A549 (cell line): ENCODE measurements around the gene ARSD. TPM values are rescaled to one million over a fixed set of nuclear protein-coding genes. Genes with fewer than 3 reads are reported as not detected.
"Not testable (repeated sequence)": the region's sequence is repeated elsewhere in the genome, so short reads cannot be mapped to it uniquely, and the experiment has no call there.

ENCODE experiments used
- ATAC-seq, 2 experiments: fragments of 200-7000 bp in 1 of 2; fragments of >200 bp in 1 of 2; cut with Nextera tagmentation in 1 of 2; cut with Tn5 transposase in 1 of 2; 3 replicates each; pipeline versions ENCODE4 v1.8.0 to v1.9.1; 2018 to 2020; ENCODE audit warnings: mild to moderate bottlenecking in 1 of 2, moderate library complexity in 1 of 2
- CTCF ChIA-PET: fragments of 300-600 bp; sonication (Branson Sonifier 250); formaldehyde crosslinking; extraction: SDS; loops from one replicate; lab custom pipeline; 2021; ENCODE audit warnings: antibody characterized with exemption, inconsistent platforms; lab: Yijun Ruan, JAX
- POLR2A ChIA-PET: fragments of 350-600 bp; formaldehyde crosslinking; extraction: SDS; loops from one replicate; lab custom pipeline; 2021; ENCODE audit warnings: antibody characterized with exemption, inconsistent platforms; lab: Yijun Ruan, JAX
- DNase-seq, 2 experiments: peaks; one replicate each; pipeline versions ENCODE4 v3.0.0 to v3.0.0-alpha.2; 2011 to 2016; ENCODE audit warnings: low read depth in 1 of 2, low spot score in 1 of 2
- FAIRE-seq: peaks from 2 replicates; lab custom pipeline; 2011; peaks lifted over from hg19 to GRCh38; lab: Jason Lieb, UNC
- H3K27ac ChIP-seq, 2 experiments: fragments of >200 bp; sonication (Bioruptor Twin); formaldehyde crosslinking; 3 replicates each; pipeline ENCODE4 v1.5.1; 2016 to 2017
- H3K4me1 ChIP-seq: fragments of >200 bp; sonication (Bioruptor Twin); formaldehyde crosslinking; 3 replicates; pipeline ENCODE4 v1.6.1; 2016
- H3K4me2 ChIP-seq: fragments of >200 bp; sonication (Bioruptor Twin); formaldehyde crosslinking; 3 replicates; pipeline ENCODE4 v1.6.1; 2016
- H3K4me3 ChIP-seq: fragments of >200 bp; sonication (Bioruptor Twin); formaldehyde crosslinking; 3 replicates; pipeline ENCODE4 v1.5.1; 2016
- H3K9me3 ChIP-seq: fragments of >200 bp; sonication (Bioruptor Twin); formaldehyde crosslinking; 3 replicates; pipeline ENCODE4 v1.6.1; 2016
- BHLHE40 ChIP-seq: IDR thresholded peaks from 2 replicates; pipeline ENCODE4 v1.6.1; 2012; ENCODE audit warnings: low read depth, low read length, inconsistent platforms
- CBX2 ChIP-seq: fragments of 200-600 bp; sonication (generic); IDR thresholded peaks from 2 replicates; pipeline ENCODE4 v1.6.1; 2016; ENCODE audit warnings: low read depth, mild to moderate bottlenecking, borderline replicate concordance
- CHD2 ChIP-seq: fragments of 150-350 bp; IDR thresholded peaks from 2 replicates; pipeline ENCODE4 v1.6.1; 2014; ENCODE audit warnings: low read length; ENCODE audit not compliant: partially characterized antibody
- CHD4 ChIP-seq: fragments of 200-600 bp; sonication (generic); IDR thresholded peaks from 2 replicates; pipeline ENCODE4 v1.6.1; 2016; ENCODE audit warnings: antibody characterized with exemption, mild to moderate bottlenecking, borderline replicate concordance
- CTCF ChIP-seq: fragments of >200 bp; sonication (Bioruptor Twin); formaldehyde crosslinking; IDR thresholded peaks from 3 replicates; pipeline ENCODE4 v1.5.1; 2016
- E2F6 ChIP-seq: IDR thresholded peaks from 2 replicates; pipeline ENCODE4 v1.6.1; 2012; ENCODE audit warnings: low read depth, borderline replicate concordance
- EHF ChIP-seq: fragments of 250-450 bp; sonication (Bioruptor Pico); IDR thresholded peaks from 2 replicates; pipeline ENCODE4 v1.5.0; 2020; ENCODE audit warnings: mild to moderate bottlenecking
- EP300 ChIP-seq, 2 experiments: fragments of >200 bp; sonication (Bioruptor Twin); formaldehyde crosslinking; IDR thresholded peaks; 2 replicates in 1 of 2; 3 replicates in 1 of 2; pipeline ENCODE4 v1.6.1; 2016 to 2017
- FOSB ChIP-seq: fragments of 250-450 bp; sonication (Bioruptor Pico); IDR thresholded peaks from 2 replicates; pipeline ENCODE4 v1.5.0; 2020; ENCODE audit warnings: mild to moderate bottlenecking, moderate library complexity
- GATA3 ChIP-seq: IDR thresholded peaks from 2 replicates; pipeline ENCODE4 v1.6.1; 2012; ENCODE audit warnings: borderline replicate concordance
- HDAC2 ChIP-seq: fragments of 200-600 bp; sonication (generic); IDR thresholded peaks from 2 replicates; pipeline ENCODE4 v1.6.1; 2016
- HES2 ChIP-seq: fragments of >200 bp; sonication (Bioruptor Twin); formaldehyde crosslinking; IDR thresholded peaks from 2 replicates; pipeline ENCODE4 v1.6.1; 2016
- HOXB5 ChIP-seq: fragments of 250-450 bp; sonication (Bioruptor Pico); IDR thresholded peaks from 2 replicates; pipeline ENCODE4 v1.5.0; 2020; ENCODE audit warnings: mild to moderate bottlenecking, moderate library complexity
- MAFK ChIP-seq: fragments of 450-650 bp; IDR thresholded peaks from 2 replicates; pipeline ENCODE4 v1.6.1; 2014; ENCODE audit not compliant: partially characterized antibody
- MAZ ChIP-seq: fragments of 150-350 bp; IDR thresholded peaks from 2 replicates; pipeline ENCODE4 v1.6.1; 2014; ENCODE audit warnings: antibody characterized with exemption, low read depth, low read length, borderline replicate concordance
- MYC ChIP-seq: IDR thresholded peaks from 2 replicates; pipeline ENCODE4 v1.6.1; 2012; ENCODE audit warnings: mild to moderate bottlenecking, inconsistent platforms, low read length, improper control_type of control experiment, borderline replicate concordance
- NFE2L2 ChIP-seq: fragments of 150-350 bp; conservative IDR thresholded peaks from 2 replicates; pipeline ENCODE4 v1.6.1; 2014; ENCODE audit warnings: low read length
- RNF2 ChIP-seq: fragments of 200-600 bp; sonication (generic); IDR thresholded peaks from 2 replicates; pipeline ENCODE4 v1.6.1; 2016; ENCODE audit warnings: low read depth, mild to moderate bottlenecking, antibody characterized with exemption, moderate library complexity, borderline replicate concordance
- TFCP2L1 ChIP-seq: fragments of 250-450 bp; sonication (Bioruptor Pico); IDR thresholded peaks from 2 replicates; pipeline ENCODE4 v1.5.0; 2021; ENCODE audit warnings: mild to moderate bottlenecking
- ZC3H11A ChIP-seq: fragments of 450-650 bp; IDR thresholded peaks from 2 replicates; pipeline ENCODE4 v1.6.1; 2014; ENCODE audit warnings: antibody characterized with exemption, mild to moderate bottlenecking
- ZFP36 ChIP-seq: fragments of 450-650 bp; IDR thresholded peaks from 2 replicates; pipeline ENCODE4 v1.6.1; 2014; ENCODE audit warnings: borderline replicate concordance; ENCODE audit not compliant: partially characterized antibody
- ZNF302 ChIP-seq: fragments of 250-450 bp; sonication (Bioruptor Pico); IDR thresholded peaks from 2 replicates; pipeline ENCODE4 v1.9.0; 2021; ENCODE audit warnings: inconsistent platforms, mild to moderate bottlenecking, moderate library complexity
- WGBS: methylation state at CpG from one replicate; pipeline ENCODE4 v1.1.6; 2017; ENCODE audit errors: missing lambda C conversion rate; 5-methylcytosine and 5-hydroxymethylcytosine counted together
- polyA plus RNA-seq, 4 experiments: library from polyadenylated mRNA; depleted of rRNA in 3 of 4; stranded (reverse); fragments of >200 nt; fragmentation: RNase III in 1 of 4; extraction: RNeasy Plus Mini Kit Qiagen cat#74134 plus additional on column Dnase treatment in 1 of 4; gene quantifications; 2 replicates in 3 of 4; 3 replicates in 1 of 4; pipeline ENCODE4 v1.2.3, GENCODE V29; 2011 to 2017
- TF ChIP-seq, protein P1 (sequence below): fragments of 250-450 bp; sonication (Bioruptor Pico); IDR thresholded peaks from 2 replicates; pipeline ENCODE4 v1.5.0; 2020; ENCODE audit warnings: low read depth, mild to moderate bottlenecking, moderate library complexity
- TF ChIP-seq, protein P2 (sequence below): fragments of 450-650 bp; IDR thresholded peaks from 2 replicates; pipeline ENCODE4 v1.6.1; 2014; ENCODE audit warnings: antibody characterized with exemption
- TF ChIP-seq, protein P3 (sequence below): IDR thresholded peaks from 2 replicates; pipeline ENCODE4 v1.6.1; 2012

Gene ARSD
- polyA plus RNA-seq, 2 of the 4 experiments (the other 2 are of a cell fraction) = 9.9 to 17.4 TPM

DNA sequence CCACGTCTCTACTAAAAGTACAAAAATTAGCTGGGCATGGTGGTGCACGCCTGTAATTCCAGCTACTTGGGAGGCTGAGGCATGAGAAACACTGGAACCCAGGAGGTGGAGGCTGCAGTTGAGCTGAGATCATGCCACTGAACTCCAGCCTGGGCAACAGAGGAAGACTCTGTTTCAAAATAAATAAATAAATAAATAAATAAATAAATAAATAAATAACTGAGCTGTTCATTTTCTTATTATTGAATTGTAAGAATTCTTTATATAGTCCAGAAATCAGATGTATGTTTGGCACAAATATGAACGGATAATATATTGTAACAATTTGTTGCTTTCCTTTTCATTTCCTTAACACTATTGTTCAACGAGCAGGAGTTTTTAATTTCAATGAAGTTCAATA, 49.5 kb upstream of the ARSD start:
- DNase-seq, H3K4me2 ChIP-seq, H3K27ac ChIP-seq, POLR2A ChIA-PET, FAIRE-seq, CTCF ChIA-PET, H3K9me3 ChIP-seq, H3K4me1 ChIP-seq, H3K4me3 ChIP-seq, ATAC-seq: not testable (repeated sequence)
- WGBS = 71% methylated on average over 4 of the region's 4 CpGs
- TF ChIP-seq ZC3H11A = peak; percentile 85

DNA sequence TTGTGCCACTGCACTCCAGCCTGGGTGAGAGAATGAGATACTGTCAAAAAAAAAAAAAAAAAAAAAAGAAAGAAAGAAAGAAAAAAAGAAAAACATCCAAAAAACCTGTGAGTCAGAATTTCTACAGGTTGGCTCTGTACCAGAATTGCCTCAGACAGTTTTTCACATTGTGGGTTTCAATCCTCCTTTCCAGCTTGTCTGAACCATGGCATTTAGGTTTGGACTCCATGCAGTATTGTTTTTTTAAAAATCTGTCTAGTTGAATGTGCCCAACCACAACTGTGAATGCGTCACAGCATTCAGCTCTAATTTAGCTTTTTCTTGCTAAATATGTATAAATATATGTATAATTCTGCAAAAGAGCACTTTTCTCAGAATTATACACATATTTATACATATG, 45.8 kb upstream of the ARSD start:
- no peak overlapping the region for H3K4me3 ChIP-seq
- no peak for ATAC-seq
- WGBS = 91% methylated on average over 1 of the region's 1 CpG
- ChIA-PET POLR2A (no interaction called here), CTCF (no interaction called here)
- no peak for FAIRE-seq
- DNase-seq = no peak
- no peak for TF ChIP-seq CTCF
- TF ChIP-seq CHD2 = no peak
- TF ChIP-seq HOXB5 (CRISPR knock-in tag) = no peak
- TF ChIP-seq, protein P1, sequence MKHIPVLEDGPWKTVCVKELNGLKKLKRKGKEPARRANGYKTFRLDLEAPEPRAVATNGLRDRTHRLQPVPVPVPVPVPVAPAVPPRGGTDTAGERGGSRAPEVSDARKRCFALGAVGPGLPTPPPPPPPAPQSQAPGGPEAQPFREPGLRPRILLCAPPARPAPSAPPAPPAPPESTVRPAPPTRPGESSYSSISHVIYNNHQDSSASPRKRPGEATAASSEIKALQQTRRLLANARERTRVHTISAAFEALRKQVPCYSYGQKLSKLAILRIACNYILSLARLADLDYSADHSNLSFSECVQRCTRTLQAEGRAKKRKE (CRISPR knock-in tag) = no peak
- TF ChIP-seq EHF (CRISPR knock-in tag) = no peak
- TF ChIP-seq, protein P2, sequence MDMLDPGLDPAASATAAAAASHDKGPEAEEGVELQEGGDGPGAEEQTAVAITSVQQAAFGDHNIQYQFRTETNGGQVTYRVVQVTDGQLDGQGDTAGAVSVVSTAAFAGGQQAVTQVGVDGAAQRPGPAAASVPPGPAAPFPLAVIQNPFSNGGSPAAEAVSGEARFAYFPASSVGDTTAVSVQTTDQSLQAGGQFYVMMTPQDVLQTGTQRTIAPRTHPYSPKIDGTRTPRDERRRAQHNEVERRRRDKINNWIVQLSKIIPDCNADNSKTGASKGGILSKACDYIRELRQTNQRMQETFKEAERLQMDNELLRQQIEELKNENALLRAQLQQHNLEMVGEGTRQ = no peak
- TF ChIP-seq ZNF302 = no peak
- TF ChIP-seq HDAC2 = no peak
- TF ChIP-seq E2F6 = no peak
- TF ChIP-seq ZFP36 = no peak
- TF ChIP-seq, protein P3, sequence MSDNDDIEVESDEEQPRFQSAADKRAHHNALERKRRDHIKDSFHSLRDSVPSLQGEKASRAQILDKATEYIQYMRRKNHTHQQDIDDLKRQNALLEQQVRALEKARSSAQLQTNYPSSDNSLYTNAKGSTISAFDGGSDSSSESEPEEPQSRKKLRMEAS = no peak
- TF ChIP-seq TFCP2L1 (CRISPR knock-in tag) = no peak
- no peak for TF ChIP-seq FOSB
- no peak for TF ChIP-seq RNF2
- no peak for TF ChIP-seq CHD4
- no peak for TF ChIP-seq MAZ
- TF ChIP-seq HES2 = no peak
- no peak for TF ChIP-seq GATA3
- no peak for TF ChIP-seq BHLHE40
- TF ChIP-seq CBX2 = no peak
- H3K27ac ChIP-seq = no peak overlapping the region
- H3K9me3 ChIP-seq = no peaks in the 10 kb centered on the region
- H3K4me1 ChIP-seq = no peaks in the 10 kb centered on the region
- H3K4me2 ChIP-seq = no peak overlapping the region

DNA sequence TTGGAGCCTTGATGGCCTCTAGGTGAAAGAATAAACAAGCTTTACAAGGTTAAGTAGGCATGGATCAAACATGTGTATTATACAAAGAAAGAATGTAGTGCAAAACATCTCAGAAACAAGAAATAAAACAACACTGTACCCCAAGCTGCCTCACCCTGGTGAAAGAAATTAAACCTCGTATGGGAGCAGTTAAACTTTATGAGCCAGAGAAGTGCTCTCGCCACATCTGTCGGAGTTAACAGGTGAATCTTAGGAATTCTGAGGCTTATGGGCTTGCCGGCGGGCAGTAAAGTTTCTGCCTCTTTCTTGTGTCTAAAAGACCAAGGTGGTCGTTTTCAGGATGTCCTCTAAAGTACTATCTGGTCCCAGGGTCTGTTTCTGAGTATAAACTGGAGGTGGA, 43.3 kb upstream of the ARSD start:
- FAIRE-seq (no peak), ATAC-seq (no peak), DNase-seq (no peak)
- no peak overlapping the region for H3K4me3 ChIP-seq
- H3K4me1 ChIP-seq = no peaks in the 10 kb centered on the region
- H3K27ac ChIP-seq = no peak overlapping the region
- no peak for TF ChIP-seq MYC
- no peak for TF ChIP-seq NFE2L2
- TF ChIP-seq EP300 (IDR thresholded peaks at IDR 0.05) = no peak
- no peak for TF ChIP-seq MAFK
- ChIA-PET POLR2A (no interaction called here), CTCF (no interaction called here)
- H3K9me3 ChIP-seq = no peaks in the 10 kb centered on the region
- 69% methylated on average over 6 of the region's 6 CpGs for WGBS
- H3K4me2 ChIP-seq = no peak overlapping the region
